Epithelial cell of proximal tubule (primary cell): ENCODE data around the gene EPHB1. TPM values are rescaled to one million over a fixed set of nuclear protein-coding genes. Genes with fewer than 3 reads are reported as not detected.

Experiments used
- DNase-seq: peaks from one replicate; pipeline ENCODE4 v3.0.0-alpha.2; 2011; ENCODE audit warnings: low read depth
- H3K4me3 ChIP-seq: 2 replicates; pipeline ENCODE4 v1.5.1; 2011; ENCODE audit warnings: low read depth, mild to moderate bottlenecking, low read length
- total RNA-seq: library from RNA; depleted of rRNA; stranded (reverse); fragments of >200 nt; gene quantifications from 2 replicates; pipeline ENCODE4 v1.2.3, GENCODE V29; 2015
- TF ChIP-seq, protein P1 (sequence below): conservative IDR thresholded peaks from 2 replicates; pipeline ENCODE4 v1.5.1; 2012; ENCODE audit warnings: low read depth, mild to moderate bottlenecking, low read length

EPHB1 gene
- total RNA-seq, 1 donor from 2014 or later = 1.6 TPM

DNA sequence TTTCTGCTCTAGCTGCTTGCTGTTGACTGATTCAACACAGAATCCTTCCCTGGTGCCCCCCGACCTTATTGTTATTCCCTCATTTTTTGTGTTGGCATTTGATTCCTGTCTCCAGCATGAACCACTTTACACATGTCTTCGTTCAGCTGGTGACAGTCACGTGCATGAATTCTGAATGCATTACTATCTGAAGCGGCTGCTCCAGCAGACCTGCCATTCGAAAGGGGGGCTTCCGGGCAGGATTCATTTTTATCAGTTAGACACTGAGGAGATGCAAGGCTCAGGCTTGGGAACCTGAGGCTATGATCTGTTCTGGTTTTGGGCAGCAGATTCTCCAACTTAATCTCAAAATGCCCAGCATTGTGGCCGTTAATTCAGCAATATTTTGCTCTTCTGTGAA is 336.2 kb downstream of the EPHB1 start:
- H3K4me3 ChIP-seq = no peak overlapping the region
- TF ChIP-seq, protein P1, sequence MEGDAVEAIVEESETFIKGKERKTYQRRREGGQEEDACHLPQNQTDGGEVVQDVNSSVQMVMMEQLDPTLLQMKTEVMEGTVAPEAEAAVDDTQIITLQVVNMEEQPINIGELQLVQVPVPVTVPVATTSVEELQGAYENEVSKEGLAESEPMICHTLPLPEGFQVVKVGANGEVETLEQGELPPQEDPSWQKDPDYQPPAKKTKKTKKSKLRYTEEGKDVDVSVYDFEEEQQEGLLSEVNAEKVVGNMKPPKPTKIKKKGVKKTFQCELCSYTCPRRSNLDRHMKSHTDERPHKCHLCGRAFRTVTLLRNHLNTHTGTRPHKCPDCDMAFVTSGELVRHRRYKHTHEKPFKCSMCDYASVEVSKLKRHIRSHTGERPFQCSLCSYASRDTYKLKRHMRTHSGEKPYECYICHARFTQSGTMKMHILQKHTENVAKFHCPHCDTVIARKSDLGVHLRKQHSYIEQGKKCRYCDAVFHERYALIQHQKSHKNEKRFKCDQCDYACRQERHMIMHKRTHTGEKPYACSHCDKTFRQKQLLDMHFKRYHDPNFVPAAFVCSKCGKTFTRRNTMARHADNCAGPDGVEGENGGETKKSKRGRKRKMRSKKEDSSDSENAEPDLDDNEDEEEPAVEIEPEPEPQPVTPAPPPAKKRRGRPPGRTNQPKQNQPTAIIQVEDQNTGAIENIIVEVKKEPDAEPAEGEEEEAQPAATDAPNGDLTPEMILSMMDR = no peak
- no peak for DNase-seq

DNA sequence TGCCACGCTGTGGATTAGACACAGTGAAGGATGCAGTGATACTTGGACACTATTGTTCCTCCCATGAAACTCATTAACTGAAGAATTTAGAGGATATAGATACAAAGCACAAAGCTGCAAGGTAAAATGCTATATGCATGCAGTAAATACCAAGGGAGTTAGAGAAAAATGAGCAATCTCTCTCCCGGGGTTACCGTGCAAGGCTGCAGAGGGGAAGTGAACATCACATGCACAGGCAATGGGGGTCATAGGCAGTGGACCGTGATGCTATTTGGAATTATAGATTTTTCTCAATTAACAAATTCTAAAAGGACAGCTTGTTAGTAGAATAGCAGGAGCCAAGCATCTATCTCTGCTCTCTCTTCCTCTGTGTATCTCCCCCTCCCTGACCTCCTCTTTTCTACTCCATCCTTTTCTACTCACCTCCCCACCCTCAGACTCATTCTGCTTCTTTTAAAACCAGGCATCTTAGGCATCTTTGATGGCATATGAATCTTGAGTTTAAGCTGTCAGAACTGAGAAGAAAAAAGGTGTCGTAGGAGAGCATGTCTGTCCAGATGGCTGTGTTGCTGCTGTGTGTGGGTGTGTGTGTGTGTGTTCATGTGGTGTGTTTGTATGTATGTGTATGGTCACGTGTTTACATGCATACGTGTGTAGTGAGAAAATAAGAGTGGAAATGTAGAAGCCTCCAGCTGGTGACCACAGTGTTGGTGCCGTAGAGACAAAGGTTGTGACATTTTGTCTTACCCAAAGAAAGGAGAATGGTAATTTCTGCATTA is 339.0 kb downstream of the EPHB1 start:
- TF ChIP-seq, protein P1 = no peak
- no peak overlapping the region for H3K4me3 ChIP-seq
- DNase-seq = no peak

DNA sequence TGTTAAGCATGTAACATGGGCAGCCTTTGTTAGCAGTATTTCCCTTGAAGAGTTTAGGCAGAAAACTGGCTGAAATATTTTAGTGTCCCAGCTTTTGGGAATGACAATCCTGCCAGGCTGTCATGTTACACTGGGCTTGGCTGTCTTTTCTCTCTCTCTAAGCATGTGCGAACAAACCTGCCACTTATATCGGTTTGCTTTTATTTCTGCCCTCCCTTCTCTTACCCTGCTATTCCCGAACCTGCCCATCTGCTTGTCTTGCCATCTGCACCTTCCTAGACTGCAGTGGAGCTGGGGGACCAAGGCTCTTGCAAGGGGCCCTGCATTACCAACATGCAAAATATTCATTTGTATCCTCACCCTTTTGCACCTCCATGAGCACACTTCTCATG is 339.6 kb downstream of the EPHB1 start:
- TF ChIP-seq, protein P1 = no peak

DNA sequence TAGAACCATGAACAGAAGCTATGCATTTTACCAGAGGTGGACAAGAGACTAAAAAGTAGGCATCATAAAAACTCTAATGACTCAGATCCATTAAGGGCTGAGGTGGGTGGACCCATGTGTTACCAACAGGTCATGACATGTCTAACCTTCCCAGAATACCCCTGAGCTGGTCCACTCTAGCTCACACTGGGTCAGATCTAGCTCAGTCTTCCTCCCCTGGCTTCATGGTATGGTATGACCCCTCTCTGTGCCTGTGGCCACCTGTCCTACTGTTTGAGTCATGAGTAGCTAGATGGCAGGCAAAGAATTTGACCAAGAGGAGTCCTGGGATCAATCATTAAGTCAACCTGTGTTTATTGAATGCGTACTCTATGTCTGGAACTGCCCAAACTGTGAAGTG is 340.4 kb downstream of the EPHB1 start:
- no peak for DNase-seq
- H3K4me3 ChIP-seq = no peak overlapping the region
- TF ChIP-seq, protein P1 = no peak

More for the DNA sequence above, 339.6 kb downstream of the EPHB1 start:
- no peak overlapping the region for H3K4me3 ChIP-seq
- DNase-seq = no peak

DNA sequence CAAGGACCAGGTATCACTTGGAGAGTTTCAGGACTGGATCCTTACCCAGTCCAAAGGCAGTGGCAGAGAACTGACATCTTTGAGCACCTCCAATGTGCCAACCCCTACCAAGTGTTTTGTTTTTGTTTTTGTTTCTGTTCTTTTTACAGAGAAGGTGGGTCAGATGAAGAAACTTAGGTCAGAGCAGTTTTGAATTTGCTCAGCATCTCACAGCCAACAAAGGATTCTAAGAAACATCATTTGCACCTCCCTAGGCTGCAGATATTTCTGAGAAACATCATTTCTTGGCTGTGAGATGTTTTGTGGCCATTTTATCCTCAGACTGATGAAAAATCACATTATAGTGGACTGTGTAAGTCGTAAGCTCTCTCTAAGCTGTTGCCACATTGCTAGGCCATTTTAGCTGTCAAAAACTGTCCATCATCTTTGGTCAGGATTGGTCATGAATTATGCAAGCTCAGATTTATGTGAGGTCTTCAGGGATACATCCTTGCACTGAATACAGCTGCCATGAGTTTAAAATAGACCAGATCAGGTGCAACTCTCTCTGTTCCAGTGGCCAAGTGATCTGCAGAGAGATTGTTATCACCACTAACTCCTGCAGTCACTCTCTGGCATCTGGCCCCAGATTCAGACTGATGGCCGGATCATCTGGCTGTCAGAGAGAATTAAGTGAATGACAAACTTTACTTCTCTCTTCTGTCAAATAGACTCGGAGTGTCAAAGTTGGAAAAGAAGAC is 341.5 kb downstream of the EPHB1 start:
- no peak for DNase-seq
- no peak overlapping the region for H3K4me3 ChIP-seq
- TF ChIP-seq, protein P1 = no peak

DNA sequence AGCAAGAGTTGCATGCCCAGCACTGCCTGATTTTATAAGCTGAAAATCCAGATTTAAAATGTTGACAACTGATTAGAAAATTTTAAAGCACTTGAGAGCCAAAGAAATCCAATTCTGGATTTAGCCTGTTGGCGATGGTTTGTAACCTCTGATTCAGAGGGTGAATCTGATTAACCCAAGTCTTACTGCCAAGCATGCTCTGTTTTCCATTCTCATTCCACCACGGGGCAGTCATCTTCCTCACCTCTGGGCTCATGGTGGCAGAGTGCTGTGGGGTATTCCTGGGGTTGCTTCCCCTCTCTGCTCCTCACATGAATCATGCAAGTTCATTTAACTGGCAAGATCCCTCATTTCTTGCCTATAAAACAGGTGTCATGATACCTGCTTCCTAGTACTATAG is 342.2 kb downstream of the EPHB1 start:
- no peak for DNase-seq
- no peak overlapping the region for H3K4me3 ChIP-seq
- TF ChIP-seq, protein P1 = no peak

DNA sequence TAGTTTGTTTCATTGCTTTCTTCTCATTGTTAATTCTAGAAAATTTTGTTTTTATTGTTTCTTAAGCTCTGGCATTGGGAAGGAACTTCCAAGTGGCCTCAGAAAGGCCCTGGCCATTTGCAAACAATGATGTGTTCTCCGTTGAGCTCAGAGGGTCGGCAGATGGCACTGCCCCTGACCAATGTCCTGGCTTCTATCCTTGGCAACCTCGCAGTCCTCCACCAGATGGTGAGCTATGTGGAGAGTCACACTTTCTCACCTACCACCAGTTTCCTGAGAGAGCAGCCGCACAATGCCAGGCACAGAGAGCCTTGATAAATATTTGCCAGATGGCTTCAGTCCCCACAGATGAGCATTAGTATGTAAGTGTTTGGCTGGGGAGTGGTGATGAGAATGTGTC is 343.7 kb downstream of the EPHB1 start:
- TF ChIP-seq, protein P1 = no peak
- no peak for DNase-seq
- H3K4me3 ChIP-seq = no peak overlapping the region
